ENCODE measurements around the gene IMPDH2.

DNA sequence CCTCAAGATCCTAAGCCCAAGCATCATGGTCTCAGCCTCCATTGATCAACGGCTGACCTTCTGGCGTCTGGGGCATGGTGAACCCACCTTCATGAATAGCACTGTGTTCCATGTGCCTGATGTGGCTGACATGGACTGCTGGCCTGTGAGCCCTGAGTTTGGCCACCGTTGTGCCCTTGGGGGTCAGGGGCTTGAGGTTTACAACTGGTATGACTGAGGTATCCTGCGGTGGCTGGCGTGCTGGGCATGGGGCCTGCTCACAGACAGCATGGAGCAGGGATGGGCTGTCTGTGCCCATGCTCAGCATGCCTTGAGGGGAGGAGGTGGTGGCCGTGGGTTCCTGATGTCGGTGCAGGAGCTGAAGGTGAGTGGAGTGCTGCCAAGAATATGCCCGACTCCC, 14.1 kb downstream of the IMPDH2 start:
- TF ChIP-seq CTCF (IDR thresholded peaks at IDR 0.05) (no peak), POLR2AphosphoS5 (IDR thresholded peaks at IDR 0.05) (no peak)

Data from transverse colon (tissue), 4 donors.